Fibroblast of mammary gland (primary cell): ENCODE results near the gene LAMA2.
A peak's percentile ranks its signal among the peaks of the same experiment; 100 is the strongest.

ENCODE experiments used
- DNase-seq: peaks from one replicate; pipeline ENCODE4 v3.0.0-alpha.2; 2010; ENCODE audit warnings: low read depth
- H3K4me3 ChIP-seq: 2 replicates; pipeline ENCODE4 v1.5.1; 2011; ENCODE audit warnings: low read depth, mild to moderate bottlenecking, low read length, moderate library complexity; ENCODE audit not compliant: control insufficient read depth
- CTCF ChIP-seq: conservative IDR thresholded peaks from 2 replicates; pipeline ENCODE4 v1.5.1; 2011; ENCODE audit warnings: low read depth, low read length, inconsistent platforms; ENCODE audit not compliant: control insufficient read depth, insufficient read depth

LAMA2 gene

DNA sequence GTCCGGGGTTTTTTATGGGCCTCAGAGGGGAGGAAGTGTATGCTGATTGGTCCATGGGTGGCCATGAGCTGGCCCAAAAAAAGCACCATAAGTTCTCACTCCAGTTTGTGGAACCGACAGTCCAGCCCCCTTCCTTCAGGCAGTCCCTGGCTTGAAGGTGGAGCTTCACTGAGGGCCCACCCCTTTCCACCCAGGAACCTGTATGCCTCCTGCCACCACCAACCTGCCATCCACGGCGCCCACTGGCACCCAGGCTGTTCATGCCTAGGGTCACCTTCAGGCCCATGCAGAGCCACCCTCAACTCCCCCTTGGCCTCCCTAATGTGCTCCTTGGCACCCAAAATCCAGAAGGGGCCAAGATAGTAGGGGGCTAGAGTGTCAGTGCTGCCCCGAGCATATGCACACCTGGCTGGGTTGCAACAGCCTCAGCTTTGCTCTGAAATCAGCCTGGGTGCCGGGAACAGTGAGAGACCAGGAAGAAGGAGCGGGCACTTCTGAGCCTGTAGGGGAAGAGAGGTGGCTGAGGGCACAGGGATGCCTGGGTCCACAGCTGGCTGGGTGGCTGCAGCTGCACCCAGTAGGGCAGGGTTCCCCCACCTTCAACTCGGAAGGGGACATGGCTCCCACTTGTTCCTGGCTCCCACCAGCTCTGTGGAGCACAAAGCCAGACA, 534.6 kb downstream of the LAMA2 start:
- no peak overlapping the region for H3K4me3 ChIP-seq
- no peak for DNase-seq
- no peak for TF ChIP-seq CTCF

GRCh38 chr6:129419324-129419723, 536.4 kb downstream of the LAMA2 start:
- no peak overlapping the region for H3K4me3 ChIP-seq
- DNase-seq = no peak
- TF ChIP-seq CTCF = no peak

DNA sequence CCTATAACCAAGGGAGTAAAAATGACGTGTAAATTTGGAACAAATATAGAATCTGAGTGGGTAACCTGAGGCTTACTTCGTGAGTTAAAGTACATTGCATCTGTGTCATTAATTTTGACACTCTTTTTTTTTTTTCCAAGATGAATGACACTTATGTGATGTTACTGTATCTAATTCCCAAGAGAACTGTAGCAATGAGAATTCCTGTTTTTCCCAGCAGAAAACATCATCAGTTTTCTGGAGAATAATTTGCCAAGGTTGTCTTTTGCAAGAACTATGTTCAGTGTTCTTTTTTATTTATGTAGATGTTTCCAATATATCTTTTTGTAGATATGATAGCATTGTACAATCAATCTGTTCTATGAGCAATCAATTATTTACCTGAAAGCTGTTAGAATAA, 543.4 kb downstream of the LAMA2 start:
- H3K4me3 ChIP-seq = no peak overlapping the region
- TF ChIP-seq CTCF = no peak
- no peak for DNase-seq

- H3K4me3 ChIP-seq = no peak overlapping the region
- no peak for DNase-seq
- no peak for TF ChIP-seq CTCF
Observed at GRCh38 chr6:129429956-129430355, 547.0 kb downstream of the LAMA2 start.

- peak; percentile 33 for TF ChIP-seq CTCF
- H3K4me3 ChIP-seq = no peak overlapping the region
- peak; percentile 18 for DNase-seq
Observed at GRCh38 chr6:129432738-129433137, 549.8 kb downstream of the LAMA2 start.

GRCh38 chr6:129434091-129434490, 551.2 kb downstream of the LAMA2 start:
- no peak for TF ChIP-seq CTCF
- no peak for DNase-seq
- H3K4me3 ChIP-seq = no peak overlapping the region

GRCh38 chr6:129440691-129441090, 557.8 kb downstream of the LAMA2 start:
- DNase-seq = peak; percentile 51
- no peak for TF ChIP-seq CTCF
- H3K4me3 ChIP-seq = no peak overlapping the region
